ENCODE measurements around the gene SYNE3.

GRCh38 chr14:95561001-95561412 lies 44.6 kb upstream of the SYNE3 start:
- peak; percentile 80 to 92 for TF ChIP-seq CTCF (conservative IDR thresholded peaks at IDR 0.05 in 1 of 2, IDR thresholded peaks at IDR 0.05 in 1 of 2; ENCODE audit: low read depth in 1 of 2, low read length in 2 of 2)
- TF ChIP-seq EZH2 (IDR thresholded peaks at IDR 0.05; ENCODE audit: low read length, missing control alignments), result no peak
